ENCODE measurements around the gene PCP4.

Gene PCP4

DNA sequence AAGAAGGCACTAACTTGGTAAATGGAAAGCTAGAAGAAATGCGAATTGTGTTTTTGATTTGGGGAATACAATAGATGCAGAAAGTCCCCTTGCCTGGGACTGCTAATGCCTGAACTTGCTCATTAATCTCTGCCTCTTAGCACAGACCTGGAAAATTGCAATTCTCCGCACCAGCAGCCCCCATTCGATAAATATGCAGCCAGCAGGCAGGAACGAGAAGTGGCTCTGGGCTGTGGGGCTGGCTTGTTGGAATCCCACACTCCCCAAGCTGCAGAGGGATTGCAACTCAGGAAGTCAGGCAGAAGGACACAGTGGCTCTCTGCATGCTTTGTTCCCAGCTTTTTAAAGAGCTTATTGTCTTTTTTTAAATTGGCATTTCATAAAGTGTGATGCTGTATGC lies 51.3 kb downstream of the PCP4 start:
- TF ChIP-seq, protein P1, sequence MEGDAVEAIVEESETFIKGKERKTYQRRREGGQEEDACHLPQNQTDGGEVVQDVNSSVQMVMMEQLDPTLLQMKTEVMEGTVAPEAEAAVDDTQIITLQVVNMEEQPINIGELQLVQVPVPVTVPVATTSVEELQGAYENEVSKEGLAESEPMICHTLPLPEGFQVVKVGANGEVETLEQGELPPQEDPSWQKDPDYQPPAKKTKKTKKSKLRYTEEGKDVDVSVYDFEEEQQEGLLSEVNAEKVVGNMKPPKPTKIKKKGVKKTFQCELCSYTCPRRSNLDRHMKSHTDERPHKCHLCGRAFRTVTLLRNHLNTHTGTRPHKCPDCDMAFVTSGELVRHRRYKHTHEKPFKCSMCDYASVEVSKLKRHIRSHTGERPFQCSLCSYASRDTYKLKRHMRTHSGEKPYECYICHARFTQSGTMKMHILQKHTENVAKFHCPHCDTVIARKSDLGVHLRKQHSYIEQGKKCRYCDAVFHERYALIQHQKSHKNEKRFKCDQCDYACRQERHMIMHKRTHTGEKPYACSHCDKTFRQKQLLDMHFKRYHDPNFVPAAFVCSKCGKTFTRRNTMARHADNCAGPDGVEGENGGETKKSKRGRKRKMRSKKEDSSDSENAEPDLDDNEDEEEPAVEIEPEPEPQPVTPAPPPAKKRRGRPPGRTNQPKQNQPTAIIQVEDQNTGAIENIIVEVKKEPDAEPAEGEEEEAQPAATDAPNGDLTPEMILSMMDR (IDR thresholded peaks at IDR 0.05; ENCODE audit: borderline replicate concordance, extremely low read depth, low read length, poor library complexity, severe bottlenecking): no peak
- TF ChIP-seq EZH2 (IDR thresholded peaks at IDR 0.05; ENCODE audit: borderline replicate concordance, low read depth, low read length, severe bottlenecking): no peak
- H3K9ac ChIP-seq (ENCODE audit: low read depth, low read length): no peak overlapping the region
- H3K4me1 ChIP-seq (ENCODE audit: insufficient read depth, low read length): no peaks in the 10 kb centered on the region
- H3K9me3 ChIP-seq (ENCODE audit: insufficient read depth, low read length, severe bottlenecking): no peaks in the 10 kb centered on the region
- H3K36me3 ChIP-seq (ENCODE audit: insufficient read depth, low read length): no peaks in the 10 kb centered on the region
- H3K4me2 ChIP-seq (ENCODE audit: insufficient read depth, low read length): no peak overlapping the region
- DNase-seq (no peak), ATAC-seq (ENCODE audit: insufficient read depth, low read depth) (no peak)
- no peaks in the 10 kb centered on the region for H4K20me1 ChIP-seq (ENCODE audit: insufficient read depth, low read length)
- no peak overlapping the region for H3K4me3 ChIP-seq (ENCODE audit: low read depth in 1 of 2, low read length in 2 of 2)
- H3K27ac ChIP-seq (ENCODE audit: low read length): no peak overlapping the region
- no peak overlapping the region for H2AFZ ChIP-seq (ENCODE audit: low read depth, low read length)
- no peaks in the 10 kb centered on the region for H3K79me2 ChIP-seq (ENCODE audit: insufficient read depth, low read length)
- peaks cover 3% of the 10 kb centered on the region for H3K27me3 ChIP-seq (ENCODE audit: insufficient read depth, low read length, poor library complexity)

DNA sequence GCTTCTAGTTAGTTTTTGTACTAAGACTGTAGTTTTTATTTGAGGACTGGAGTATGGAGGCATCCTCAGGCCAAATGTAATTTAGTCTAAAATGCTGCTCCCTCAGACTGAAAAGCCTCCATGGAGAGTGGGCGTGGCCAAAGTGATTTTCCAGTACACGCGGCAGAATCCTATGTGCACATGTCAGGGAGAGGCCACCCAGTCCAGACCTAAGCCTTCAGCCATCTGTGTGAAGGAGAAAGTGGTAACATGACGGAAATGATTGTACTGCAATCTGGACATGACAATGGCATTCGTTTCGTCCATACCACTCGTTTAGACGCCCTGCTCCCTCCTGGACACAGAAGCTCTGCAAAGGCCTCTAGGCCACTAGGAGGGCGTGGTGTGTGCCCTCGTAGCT lies 56.2 kb downstream of the PCP4 start:
- ATAC-seq (ENCODE audit: insufficient read depth, low read depth): no peak
- Histone ChIP-seq H3K4me3 (ENCODE audit: low read depth in 1 of 2, low read length in 2 of 2) (no peak overlapping the region), H3K4me2 (ENCODE audit: insufficient read depth, low read length) (no peak overlapping the region), H3K27ac (ENCODE audit: low read length) (no peak overlapping the region), H3K9me3 (ENCODE audit: insufficient read depth, low read length, severe bottlenecking) (no peaks in the 10 kb centered on the region), H3K4me1 (ENCODE audit: insufficient read depth, low read length) (no peaks in the 10 kb centered on the region), H3K79me2 (ENCODE audit: insufficient read depth, low read length) (no peaks in the 10 kb centered on the region), H3K9ac (ENCODE audit: low read depth, low read length) (no peak overlapping the region), H3K27me3 (ENCODE audit: insufficient read depth, low read length, poor library complexity) (no peaks in the 10 kb centered on the region), H3K36me3 (ENCODE audit: insufficient read depth, low read length) (no peaks in the 10 kb centered on the region), H2AFZ (ENCODE audit: low read depth, low read length) (no peak overlapping the region), H4K20me1 (ENCODE audit: insufficient read depth, low read length) (0 out of 2 replicates have a peak, but pooled peaks cover 2% of the 10 kb centered on the region)
- TF ChIP-seq, protein P1 (IDR thresholded peaks at IDR 0.05; ENCODE audit: borderline replicate concordance, extremely low read depth, low read length, poor library complexity, severe bottlenecking): no peak
- TF ChIP-seq EZH2 (IDR thresholded peaks at IDR 0.05; ENCODE audit: borderline replicate concordance, low read depth, low read length, severe bottlenecking): no peak
- no peak for DNase-seq

DNA sequence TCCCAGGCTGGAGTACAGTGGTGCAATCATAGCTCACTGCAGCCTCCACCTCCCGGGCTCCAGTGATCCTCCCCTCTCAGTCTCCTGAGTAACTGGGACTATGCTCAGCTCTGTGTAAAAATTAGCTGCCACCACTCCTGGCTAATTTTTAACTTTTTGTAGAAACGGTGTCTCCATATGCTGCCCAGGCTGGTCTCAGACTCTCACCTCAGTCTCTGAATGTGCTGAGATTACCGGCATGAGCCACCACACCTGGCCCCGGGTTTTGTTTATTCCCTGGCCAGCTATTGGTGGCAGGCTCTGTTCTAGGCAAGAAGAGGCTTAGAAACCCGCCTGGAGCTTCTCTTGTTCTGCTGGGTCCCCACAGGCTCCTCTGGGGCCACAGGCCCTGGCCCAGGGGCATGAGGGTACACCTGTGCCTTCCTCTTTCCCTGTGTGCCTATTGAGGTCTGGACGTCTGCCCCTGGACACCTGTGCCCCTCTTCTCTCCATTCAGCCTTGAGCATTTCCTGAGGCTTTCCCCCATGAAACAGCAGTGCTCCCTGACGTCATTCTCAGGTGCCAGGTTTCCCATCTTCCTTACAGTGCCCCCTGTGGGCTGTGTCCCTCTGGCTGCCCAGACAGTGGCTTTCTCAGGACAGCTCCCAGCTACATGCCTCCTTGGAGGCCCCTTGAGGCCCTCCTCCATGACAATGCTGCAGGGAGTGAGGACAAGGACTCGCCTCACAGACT lies 57.5 kb downstream of the PCP4 start:
- no peak for DNase-seq
- Histone ChIP-seq H3K27me3 (ENCODE audit: insufficient read depth, low read length, poor library complexity) (no peaks in the 10 kb centered on the region), H3K4me2 (ENCODE audit: insufficient read depth, low read length) (no peak overlapping the region), H3K79me2 (ENCODE audit: insufficient read depth, low read length) (no peaks in the 10 kb centered on the region), H4K20me1 (ENCODE audit: insufficient read depth, low read length) (0 out of 2 replicates have a peak, but pooled peaks cover 2% of the 10 kb centered on the region), H3K4me1 (ENCODE audit: insufficient read depth, low read length) (no peaks in the 10 kb centered on the region), H2AFZ (ENCODE audit: low read depth, low read length) (no peak overlapping the region), H3K36me3 (ENCODE audit: insufficient read depth, low read length) (no peaks in the 10 kb centered on the region), H3K27ac (ENCODE audit: low read length) (no peak overlapping the region), H3K9ac (ENCODE audit: low read depth, low read length) (no peak overlapping the region), H3K9me3 (ENCODE audit: insufficient read depth, low read length, severe bottlenecking) (no peaks in the 10 kb centered on the region), H3K4me3 (ENCODE audit: low read depth in 1 of 2, low read length in 2 of 2) (no peak overlapping the region)
- no peak for ATAC-seq (ENCODE audit: insufficient read depth, low read depth)
- no peak for TF ChIP-seq EZH2 (IDR thresholded peaks at IDR 0.05; ENCODE audit: borderline replicate concordance, low read depth, low read length, severe bottlenecking)
- TF ChIP-seq, protein P1 (IDR thresholded peaks at IDR 0.05; ENCODE audit: borderline replicate concordance, extremely low read depth, low read length, poor library complexity, severe bottlenecking): no peak

All from DND-41 (cell line).